ENCODE data around the gene DESI2.

DNA sequence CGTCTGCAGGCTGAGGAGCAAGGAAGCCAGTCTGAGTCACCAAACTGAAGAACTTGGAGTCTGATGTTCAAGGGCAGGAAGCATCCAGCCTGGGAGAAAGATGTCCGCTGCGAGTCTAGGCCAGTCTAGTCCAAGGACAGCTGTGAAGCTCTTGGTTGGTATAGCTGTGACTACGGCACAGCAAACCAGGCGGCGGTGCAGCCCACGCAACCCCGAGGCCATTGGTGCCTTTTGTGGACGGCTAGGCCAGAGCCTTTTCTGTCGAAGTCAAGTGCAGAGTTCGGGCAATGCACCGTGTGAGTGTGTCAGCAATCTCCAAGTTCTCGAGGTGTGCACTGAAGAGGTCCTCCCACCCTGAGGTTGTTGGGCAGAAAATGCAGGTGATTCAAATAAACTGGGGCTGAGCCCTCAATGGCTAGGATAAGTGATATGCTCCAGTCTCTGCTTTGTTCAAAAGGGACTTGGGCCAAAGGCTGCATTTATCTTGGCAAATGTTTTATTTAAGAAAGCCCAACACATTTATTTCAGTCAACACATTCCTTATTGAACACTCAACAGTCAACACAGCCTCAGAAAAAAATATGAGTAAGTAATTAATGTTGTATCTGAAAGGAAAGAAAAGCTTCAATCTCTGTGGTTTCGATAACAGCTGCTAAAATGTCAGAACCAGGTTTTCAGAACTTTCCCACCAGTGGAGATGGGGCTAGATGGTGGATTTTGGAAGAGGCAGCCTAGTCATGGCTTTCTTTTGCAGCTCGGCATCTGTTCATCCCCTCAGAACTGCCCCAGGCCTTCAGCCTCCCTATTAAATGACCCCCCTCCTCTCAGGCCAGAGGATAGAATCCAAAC is 104.4 kb downstream of the DESI2 start:
- TF ChIP-seq, protein P1, sequence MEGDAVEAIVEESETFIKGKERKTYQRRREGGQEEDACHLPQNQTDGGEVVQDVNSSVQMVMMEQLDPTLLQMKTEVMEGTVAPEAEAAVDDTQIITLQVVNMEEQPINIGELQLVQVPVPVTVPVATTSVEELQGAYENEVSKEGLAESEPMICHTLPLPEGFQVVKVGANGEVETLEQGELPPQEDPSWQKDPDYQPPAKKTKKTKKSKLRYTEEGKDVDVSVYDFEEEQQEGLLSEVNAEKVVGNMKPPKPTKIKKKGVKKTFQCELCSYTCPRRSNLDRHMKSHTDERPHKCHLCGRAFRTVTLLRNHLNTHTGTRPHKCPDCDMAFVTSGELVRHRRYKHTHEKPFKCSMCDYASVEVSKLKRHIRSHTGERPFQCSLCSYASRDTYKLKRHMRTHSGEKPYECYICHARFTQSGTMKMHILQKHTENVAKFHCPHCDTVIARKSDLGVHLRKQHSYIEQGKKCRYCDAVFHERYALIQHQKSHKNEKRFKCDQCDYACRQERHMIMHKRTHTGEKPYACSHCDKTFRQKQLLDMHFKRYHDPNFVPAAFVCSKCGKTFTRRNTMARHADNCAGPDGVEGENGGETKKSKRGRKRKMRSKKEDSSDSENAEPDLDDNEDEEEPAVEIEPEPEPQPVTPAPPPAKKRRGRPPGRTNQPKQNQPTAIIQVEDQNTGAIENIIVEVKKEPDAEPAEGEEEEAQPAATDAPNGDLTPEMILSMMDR (IDR thresholded peaks at IDR 0.05), result no peak
- TF ChIP-seq POLR2A (IDR thresholded peaks at IDR 0.05), result no peak
- no peak for TF ChIP-seq POLR2AphosphoS5 (IDR thresholded peaks at IDR 0.05; ENCODE audit: insufficient read depth in 1 of 2, low read depth in 1 of 2)
